Central memory CD8-positive, alpha-beta T cell (primary cell): ENCODE data around the gene DMAC1.

Experiments used
- ATAC-seq: fragments of 150-1000 bp; cut with Tn5 transposase; replicated peaks from 2 replicates; pipeline ENCODE4 v1.10.0; 2022; ENCODE audit warnings: mild to moderate bottlenecking, moderate FRiP score, moderate number of reproducible peaks; ENCODE audit not compliant: poor library complexity, severe bottlenecking; ENCODE audit errors: extremely low read depth
- DNase-seq, 2 donors: peaks; one replicate each; pipeline ENCODE4 v3.0.0; 2021; ENCODE audit warnings: low spot score in 2 of 2
- H3K27ac Mint-ChIP-seq: one replicate; pipeline ENCODE4 v1.8.0; 2022; ENCODE audit warnings: low read depth, mild to moderate bottlenecking, moderate library complexity, mixed read lengths
- H3K27me3 Mint-ChIP-seq: one replicate; pipeline ENCODE4 v1.8.0; 2022; ENCODE audit warnings: mixed read lengths
- H3K36me3 Mint-ChIP-seq: one replicate; pipeline ENCODE4 v1.8.0; 2022; ENCODE audit warnings: mild to moderate bottlenecking, moderate library complexity, mixed read lengths; ENCODE audit not compliant: insufficient read depth
- H3K4me1 Mint-ChIP-seq: one replicate; pipeline ENCODE4 v1.8.0; 2022; ENCODE audit warnings: mixed read lengths
- H3K4me3 Mint-ChIP-seq: one replicate; pipeline ENCODE4 v1.8.0; 2022; ENCODE audit warnings: mild to moderate bottlenecking, moderate library complexity, mixed read lengths
- H3K9me3 Mint-ChIP-seq: one replicate; pipeline ENCODE4 v1.8.0; 2022; ENCODE audit warnings: mixed read lengths

DMAC1 gene

DNA sequence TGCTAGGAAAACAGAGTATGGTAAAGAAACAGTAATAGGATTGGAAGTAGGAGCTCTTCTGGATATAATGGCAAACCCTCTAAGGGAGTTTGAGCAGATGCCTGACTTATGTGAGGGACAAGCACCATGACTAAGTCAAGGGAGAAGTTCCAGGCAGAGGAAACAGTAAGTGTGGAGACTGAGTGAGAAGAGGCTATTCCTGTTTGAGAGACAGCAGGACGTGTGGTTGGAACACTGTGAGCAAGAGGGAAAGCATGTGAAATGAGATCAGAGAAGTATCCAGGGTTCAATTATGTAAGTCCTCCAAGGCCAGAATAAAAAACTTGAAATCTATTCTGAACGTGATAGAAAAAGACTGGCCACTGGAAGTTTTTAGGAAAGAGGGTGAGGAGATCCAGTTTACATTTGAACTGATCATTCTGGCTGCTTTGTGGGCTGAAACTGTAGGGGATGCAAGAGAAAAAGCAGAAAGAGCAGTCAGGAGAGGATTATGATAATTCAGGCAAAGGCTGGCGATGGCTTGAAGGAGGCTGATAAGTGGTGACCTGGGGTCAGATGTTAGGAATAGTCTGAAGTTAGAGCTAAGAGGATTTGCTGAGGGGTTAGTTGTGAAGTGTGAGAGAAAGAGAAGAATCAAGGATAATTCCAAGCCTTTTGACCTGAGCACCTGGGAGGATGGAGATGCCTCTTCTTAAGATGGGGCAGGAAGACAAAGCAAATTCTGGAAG is 19.2 kb downstream of the DMAC1 start:
- H3K27ac Mint-ChIP-seq = no peak overlapping the region
- no peak overlapping the region for H3K4me3 Mint-ChIP-seq
- H3K27me3 Mint-ChIP-seq = peaks cover 18% of the 10 kb centered on the region
- no peaks in the 10 kb centered on the region for H3K36me3 Mint-ChIP-seq
- ATAC-seq (no peak), DNase-seq (no peak)
- no peaks in the 10 kb centered on the region for H3K9me3 Mint-ChIP-seq
- no peaks in the 10 kb centered on the region for H3K4me1 Mint-ChIP-seq

DNA sequence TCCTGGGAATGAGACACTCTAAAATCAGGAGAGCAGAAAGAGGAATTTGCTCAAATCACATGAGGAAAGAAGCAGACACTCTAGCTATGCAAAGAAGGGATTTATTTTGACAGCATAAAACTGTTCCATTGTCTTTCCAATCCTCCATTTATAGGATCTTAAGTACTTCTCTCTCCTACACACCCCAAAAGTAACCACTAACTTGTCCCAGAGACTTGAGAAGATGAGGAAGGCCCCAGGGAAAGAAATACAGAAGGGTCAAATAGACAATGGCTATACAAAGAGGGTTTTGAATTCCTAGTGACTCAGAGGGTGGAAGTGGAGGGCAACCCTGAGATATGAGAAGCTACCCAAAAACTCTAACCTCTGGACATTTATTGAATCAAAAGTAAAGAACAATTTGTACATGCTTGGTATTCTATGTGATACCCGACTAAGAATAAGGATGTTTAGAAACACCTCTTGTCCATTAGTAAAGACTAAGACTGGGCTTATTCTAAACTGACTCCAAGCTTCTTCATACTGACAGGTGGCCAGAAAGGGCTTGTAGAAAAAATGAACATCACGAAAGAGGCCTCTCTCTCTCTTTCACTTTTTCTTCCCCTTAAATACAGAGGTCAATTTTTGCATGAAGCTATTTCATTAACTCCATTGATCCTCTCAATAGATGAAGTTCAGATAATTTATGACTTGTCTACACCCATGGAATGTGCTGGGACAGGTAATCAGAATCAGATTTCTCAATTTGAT is 20.6 kb downstream of the DMAC1 start:
- Mint-ChIP-seq H3K9me3 (no peaks in the 10 kb centered on the region), H3K27me3 (peaks cover 30% of the 10 kb centered on the region), H3K36me3 (no peaks in the 10 kb centered on the region), H3K4me1 (no peaks in the 10 kb centered on the region), H3K27ac (no peak overlapping the region), H3K4me3 (no peak overlapping the region)
- no peak for ATAC-seq
- no peak for DNase-seq

- DNase-seq = no peak
- no peak overlapping the region for H3K27ac Mint-ChIP-seq
- H3K36me3 Mint-ChIP-seq = no peaks in the 10 kb centered on the region
- ATAC-seq = no peak
- peaks cover 30% of the 10 kb centered on the region for H3K27me3 Mint-ChIP-seq
- H3K4me1 Mint-ChIP-seq = no peaks in the 10 kb centered on the region
- no peak overlapping the region for H3K4me3 Mint-ChIP-seq
- H3K9me3 Mint-ChIP-seq = no peaks in the 10 kb centered on the region
Measured at GRCh38 chr9:7777771-7778170, 21.8 kb downstream of the DMAC1 start.

DNA sequence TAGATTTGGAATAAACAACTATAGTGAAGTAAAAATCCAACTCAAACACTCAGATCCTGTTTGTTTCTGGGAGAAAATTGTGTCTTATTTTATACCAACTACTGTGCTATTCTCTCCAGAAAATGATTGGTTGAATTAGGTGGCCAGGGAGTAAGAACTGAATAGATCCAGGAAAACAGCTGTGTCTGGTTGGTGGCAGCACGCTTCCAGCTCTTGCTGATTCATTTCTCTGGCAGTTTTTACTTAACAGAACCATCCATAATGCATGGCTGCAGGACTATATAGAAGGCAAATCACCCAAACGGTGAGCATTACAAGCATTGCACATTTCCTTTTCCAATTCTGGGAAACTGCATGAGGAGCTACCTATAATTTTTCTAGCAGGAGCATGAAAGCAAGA is 29.5 kb downstream of the DMAC1 start:
- no peak overlapping the region for H3K27ac Mint-ChIP-seq
- no peaks in the 10 kb centered on the region for H3K36me3 Mint-ChIP-seq
- no peaks in the 10 kb centered on the region for H3K4me1 Mint-ChIP-seq
- peaks cover 48% of the 10 kb centered on the region for H3K27me3 Mint-ChIP-seq
- DNase-seq (no peak), ATAC-seq (no peak)
- H3K4me3 Mint-ChIP-seq = no peak overlapping the region
- H3K9me3 Mint-ChIP-seq = no peaks in the 10 kb centered on the region

DNA sequence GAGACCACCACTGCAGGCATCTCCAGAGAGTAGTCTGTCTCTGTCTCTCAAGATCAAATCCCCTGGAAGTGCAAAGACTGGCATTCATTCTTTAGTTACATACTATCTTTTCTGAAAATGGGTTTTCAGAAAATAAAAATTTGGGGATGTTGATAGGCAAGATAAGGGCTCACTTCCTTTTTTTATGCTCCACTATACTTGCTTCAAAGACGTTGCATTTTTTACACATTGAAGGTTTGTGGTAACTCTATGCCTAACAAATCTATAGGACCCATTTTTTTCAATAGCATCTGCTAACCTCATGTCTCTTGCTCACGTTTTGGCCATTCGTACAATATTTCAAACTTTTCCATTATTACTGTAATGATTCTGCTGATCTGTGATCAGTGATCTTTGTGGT is 37.0 kb downstream of the DMAC1 start:
- ATAC-seq (no peak), DNase-seq (no peak)
- Mint-ChIP-seq H3K27ac (no peak overlapping the region), H3K27me3 (no peaks in the 10 kb centered on the region), H3K4me3 (no peak overlapping the region), H3K4me1 (no peaks in the 10 kb centered on the region), H3K36me3 (no peaks in the 10 kb centered on the region), H3K9me3 (no peaks in the 10 kb centered on the region)

- Mint-ChIP-seq H3K4me3 (no peak overlapping the region), H3K27ac (no peak overlapping the region), H3K36me3 (no peaks in the 10 kb centered on the region), H3K4me1 (peaks cover 6% of the 10 kb centered on the region), H3K27me3 (no peaks in the 10 kb centered on the region), H3K9me3 (no peaks in the 10 kb centered on the region)
- ATAC-seq (no peak), DNase-seq (no peak)
Measured at GRCh38 chr9:7760014-7760415, 39.6 kb downstream of the DMAC1 start.

- H3K4me1 Mint-ChIP-seq = peaks cover 6% of the 10 kb centered on the region
Measured at GRCh38 chr9:7756088-7756487, 43.5 kb downstream of the DMAC1 start.

GRCh38 chr9:7752481-7752880 is 47.1 kb downstream of the DMAC1 start:
- DNase-seq (no peak), ATAC-seq (no peak)
- peaks cover 4% of the 10 kb centered on the region for H3K27me3 Mint-ChIP-seq
- no peak overlapping the region for H3K4me3 Mint-ChIP-seq
- H3K9me3 Mint-ChIP-seq = no peaks in the 10 kb centered on the region
- H3K4me1 Mint-ChIP-seq = peaks cover 6% of the 10 kb centered on the region
- no peaks in the 10 kb centered on the region for H3K36me3 Mint-ChIP-seq
- H3K27ac Mint-ChIP-seq = no peak overlapping the region

More at GRCh38 chr9:7756088-7756487, 43.5 kb downstream of the DMAC1 start:
- Mint-ChIP-seq H3K4me3 (no peak overlapping the region), H3K9me3 (no peaks in the 10 kb centered on the region), H3K27me3 (no peaks in the 10 kb centered on the region), H3K27ac (no peak overlapping the region), H3K36me3 (no peaks in the 10 kb centered on the region)
- no peak for ATAC-seq
- DNase-seq = no peak
